ENCODE measurements around the gene ANO7.

The ANO7 gene

DNA sequence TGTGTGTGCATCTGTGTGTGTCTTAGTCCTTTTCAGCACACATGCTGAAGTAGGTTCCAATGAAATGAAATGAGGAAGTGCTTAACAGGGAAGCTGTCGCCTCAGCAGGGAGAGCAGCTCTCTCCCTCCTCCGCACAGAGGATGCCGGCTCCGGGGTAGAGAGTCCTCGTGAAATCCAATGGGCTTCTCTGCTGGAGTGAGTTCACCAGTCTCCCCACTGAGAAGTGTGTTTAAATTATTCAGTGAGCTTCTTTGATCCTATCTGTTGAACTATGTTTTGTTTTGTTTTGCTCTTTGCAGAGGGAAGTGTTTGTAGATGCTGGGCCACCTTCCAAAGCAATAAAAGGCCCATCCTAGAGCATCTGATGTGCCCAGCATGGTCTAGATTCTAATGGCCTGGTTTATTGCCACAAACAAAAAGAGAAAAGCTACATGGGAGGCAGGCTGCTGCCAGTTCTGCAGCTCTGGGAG is 31.5 kb upstream of the ANO7 start:
- no peak overlapping the region for H3K4me3 ChIP-seq (replicated peaks in 1 of 2; ENCODE audit: low read depth in 2 of 2, low read length in 2 of 2)
- TF ChIP-seq, protein P1, sequence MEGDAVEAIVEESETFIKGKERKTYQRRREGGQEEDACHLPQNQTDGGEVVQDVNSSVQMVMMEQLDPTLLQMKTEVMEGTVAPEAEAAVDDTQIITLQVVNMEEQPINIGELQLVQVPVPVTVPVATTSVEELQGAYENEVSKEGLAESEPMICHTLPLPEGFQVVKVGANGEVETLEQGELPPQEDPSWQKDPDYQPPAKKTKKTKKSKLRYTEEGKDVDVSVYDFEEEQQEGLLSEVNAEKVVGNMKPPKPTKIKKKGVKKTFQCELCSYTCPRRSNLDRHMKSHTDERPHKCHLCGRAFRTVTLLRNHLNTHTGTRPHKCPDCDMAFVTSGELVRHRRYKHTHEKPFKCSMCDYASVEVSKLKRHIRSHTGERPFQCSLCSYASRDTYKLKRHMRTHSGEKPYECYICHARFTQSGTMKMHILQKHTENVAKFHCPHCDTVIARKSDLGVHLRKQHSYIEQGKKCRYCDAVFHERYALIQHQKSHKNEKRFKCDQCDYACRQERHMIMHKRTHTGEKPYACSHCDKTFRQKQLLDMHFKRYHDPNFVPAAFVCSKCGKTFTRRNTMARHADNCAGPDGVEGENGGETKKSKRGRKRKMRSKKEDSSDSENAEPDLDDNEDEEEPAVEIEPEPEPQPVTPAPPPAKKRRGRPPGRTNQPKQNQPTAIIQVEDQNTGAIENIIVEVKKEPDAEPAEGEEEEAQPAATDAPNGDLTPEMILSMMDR (IDR thresholded peaks at IDR 0.05; ENCODE audit: low read depth, low read length): no peak
- no peak for DNase-seq (ENCODE audit: low read depth in 2 of 2)

DNA sequence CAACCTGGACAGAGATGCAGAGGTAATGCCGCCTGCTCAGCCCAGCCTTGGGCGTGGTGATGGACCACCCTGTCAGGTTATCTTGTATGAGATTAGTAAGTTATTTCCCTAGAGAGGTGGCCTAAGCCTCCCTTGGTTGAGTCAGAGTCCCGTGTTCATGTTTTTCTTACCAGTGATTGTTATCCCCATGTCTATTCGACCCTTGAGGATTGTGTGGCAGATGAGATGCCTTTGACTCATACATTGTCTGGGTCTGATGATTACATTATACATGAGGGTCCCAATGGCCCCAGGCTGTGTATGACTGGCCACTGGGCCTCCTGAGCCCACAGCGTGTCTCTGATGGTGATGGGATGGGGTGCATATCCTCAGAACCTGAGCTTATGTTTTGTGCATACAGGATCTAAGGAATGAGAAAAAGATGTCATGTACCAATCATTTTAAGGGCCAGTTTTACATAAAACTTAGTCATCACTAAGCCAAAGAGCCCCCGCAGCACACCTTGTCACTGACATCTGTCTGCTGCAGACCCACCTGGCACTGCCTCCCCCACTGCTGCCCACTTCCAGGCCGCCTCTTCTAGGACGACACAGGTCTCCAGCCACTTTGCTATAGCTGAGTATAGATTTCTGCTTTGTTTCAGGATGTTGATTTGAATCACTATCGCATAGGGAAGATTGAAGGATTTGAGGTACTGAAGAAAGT is 30.5 kb upstream of the ANO7 start:
- TF ChIP-seq, protein P1 (IDR thresholded peaks at IDR 0.05; ENCODE audit: low read depth, low read length): no peak
- DNase-seq (ENCODE audit: low read depth in 2 of 2): peak; percentile 17 to 86

DNA sequence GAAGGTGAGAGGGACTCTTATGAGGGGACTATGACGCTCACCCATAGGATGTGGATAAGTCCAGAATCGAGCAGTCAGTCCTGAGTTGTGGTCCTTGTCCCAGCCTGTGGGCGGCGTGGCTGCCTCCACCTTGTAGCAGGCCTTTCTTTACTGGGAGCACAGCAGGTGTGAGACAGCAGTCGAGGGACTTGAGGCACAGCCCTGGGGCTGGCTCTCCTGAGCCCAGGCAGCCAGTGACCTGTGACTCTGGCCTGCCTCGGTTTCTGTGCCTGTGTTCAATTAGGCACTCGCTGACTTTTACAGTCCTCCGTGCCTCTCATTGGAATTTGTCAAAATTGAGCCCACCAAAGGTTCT is 30.0 kb upstream of the ANO7 start:
- DNase-seq (ENCODE audit: low read depth in 2 of 2): no peak
- H3K4me3 ChIP-seq (replicated peaks in 1 of 2; ENCODE audit: low read depth in 2 of 2, low read length in 2 of 2): no peak overlapping the region
- TF ChIP-seq, protein P1 (IDR thresholded peaks at IDR 0.05; ENCODE audit: low read depth, low read length): no peak

More for the DNA sequence above, 30.5 kb upstream of the ANO7 start:
- no peak overlapping the region for H3K4me3 ChIP-seq (replicated peaks in 1 of 2; ENCODE audit: low read depth in 2 of 2, low read length in 2 of 2)

DNA sequence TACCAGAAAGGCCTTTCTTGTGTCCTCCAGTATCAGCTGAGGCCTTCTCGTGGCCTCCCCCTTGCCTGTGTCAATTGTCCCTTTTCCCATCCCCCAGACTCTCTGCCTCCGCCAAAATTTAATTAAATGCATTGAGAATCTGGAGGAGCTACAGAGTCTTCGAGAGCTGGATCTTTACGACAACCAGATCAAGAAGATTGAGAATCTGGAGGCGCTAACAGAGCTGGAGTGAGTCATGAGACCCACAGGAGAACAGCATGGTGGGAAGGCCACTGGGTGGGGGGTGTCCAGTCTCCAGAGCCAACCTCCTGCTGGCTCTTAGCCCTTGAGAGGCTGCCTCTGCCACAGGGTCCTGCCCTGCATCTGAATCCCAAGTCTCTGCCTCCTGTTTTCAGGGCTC is 29.4 kb upstream of the ANO7 start:
- H3K4me3 ChIP-seq (replicated peaks in 1 of 2; ENCODE audit: low read depth in 2 of 2, low read length in 2 of 2): no peak overlapping the region
- DNase-seq (ENCODE audit: low read depth in 2 of 2): no peak
- TF ChIP-seq, protein P1 (IDR thresholded peaks at IDR 0.05; ENCODE audit: low read depth, low read length): no peak

DNA sequence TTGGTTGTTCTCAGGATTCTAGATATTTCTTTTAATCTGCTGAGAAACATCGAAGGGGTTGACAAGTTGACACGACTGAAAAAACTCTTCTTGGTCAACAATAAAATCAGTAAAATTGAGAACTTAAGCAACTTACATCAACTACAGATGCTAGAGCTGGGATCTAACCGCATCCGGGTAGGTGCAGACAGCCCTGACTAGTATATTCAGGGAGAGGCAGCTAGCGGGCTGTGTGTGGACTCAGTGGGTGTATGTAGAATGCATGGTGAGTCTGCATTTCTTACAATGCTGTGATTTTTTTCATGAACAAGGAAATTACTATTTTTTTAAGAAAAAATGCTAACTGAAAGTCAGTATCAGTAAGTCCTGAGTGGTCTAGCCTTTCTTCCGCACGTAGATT is 28.2 kb upstream of the ANO7 start:
- TF ChIP-seq, protein P1 (IDR thresholded peaks at IDR 0.05; ENCODE audit: low read depth, low read length): no peak
- no peak for DNase-seq (ENCODE audit: low read depth in 2 of 2)
- H3K4me3 ChIP-seq (replicated peaks in 1 of 2; ENCODE audit: low read depth in 2 of 2, low read length in 2 of 2): no peak overlapping the region

DNA sequence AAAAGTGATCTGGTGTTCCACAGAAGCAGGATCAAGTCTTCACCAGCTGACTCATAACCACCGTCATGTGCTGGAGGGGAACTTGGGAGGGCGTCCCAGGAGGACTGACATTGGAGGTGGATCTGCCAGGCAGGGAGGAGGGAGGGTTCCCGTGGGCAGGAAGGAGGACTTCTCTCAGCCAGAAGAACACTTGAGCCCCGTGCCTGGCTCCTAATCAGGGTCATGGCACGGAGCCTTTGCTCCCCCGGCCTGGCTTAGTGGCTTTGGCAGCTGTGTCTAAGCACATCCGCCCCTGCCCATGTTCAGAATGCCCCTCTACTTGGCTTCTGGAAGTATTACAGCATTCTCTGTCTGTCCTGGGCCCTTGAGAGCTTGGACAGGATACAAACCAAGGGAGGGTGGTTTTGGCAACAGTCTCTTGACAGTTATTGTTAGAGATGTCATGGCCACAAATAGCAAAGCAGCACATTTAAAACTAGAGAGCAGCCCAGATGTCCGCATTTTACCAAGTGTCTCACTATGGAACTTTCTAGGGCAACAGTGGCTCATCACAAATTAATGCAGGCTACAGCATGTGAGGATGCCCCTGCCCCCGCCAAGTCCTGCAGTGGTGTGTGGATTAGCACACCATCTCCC is 26.7 kb upstream of the ANO7 start:
- H3K4me3 ChIP-seq (replicated peaks in 1 of 2; ENCODE audit: low read depth in 2 of 2, low read length in 2 of 2): no peak overlapping the region
- peak; percentile 92 to 94 for DNase-seq (ENCODE audit: low read depth in 2 of 2)
- TF ChIP-seq, protein P1 (IDR thresholded peaks at IDR 0.05; ENCODE audit: low read depth, low read length): no peak
